OCI-LY1 (cell line): ENCODE results near the gene RAPH1.

Experiments
- H2AFZ ChIP-seq: fragments of 200-600 bp; sonication (generic), shearing (Covaris generic); 2 replicates; pipeline ENCODE4 v1.6.0; 2014; ENCODE audit warnings: antibody characterized with exemption, mild to moderate bottlenecking, low read length
- H3F3A ChIP-seq: fragments of 200-600 bp; sonication (generic), shearing (Covaris generic); 2 replicates; pipeline ENCODE4 v1.6.0; 2014; ENCODE audit warnings: mild to moderate bottlenecking, antibody characterized with exemption, low read length, moderate library complexity; ENCODE audit not compliant: insufficient read depth
- H3K27ac ChIP-seq: fragments of 200-600 bp; sonication (generic); 2 replicates; pipeline ENCODE4 v1.5.1; 2014; ENCODE audit warnings: low read length, mixed run types, mild to moderate bottlenecking, low read depth; ENCODE audit not compliant: poor library complexity, severe bottlenecking
- H3K27me3 ChIP-seq: fragments of 200-600 bp; sonication (generic); 2 replicates; pipeline ENCODE4 v1.6.0; 2014; ENCODE audit warnings: antibody characterized with exemption, mild to moderate bottlenecking, low read length, moderate library complexity; ENCODE audit not compliant: insufficient read depth
- H3K36me3 ChIP-seq: fragments of 200-600 bp; sonication (generic); 2 replicates; pipeline ENCODE4 v1.6.1; 2014; ENCODE audit warnings: mild to moderate bottlenecking, antibody characterized with exemption, low read length, moderate library complexity, mixed read lengths; ENCODE audit not compliant: insufficient read depth
- H3K4me1 ChIP-seq: fragments of 200-600 bp; sonication (generic); 2 replicates; pipeline ENCODE4 v1.5.1; 2014; ENCODE audit warnings: mild to moderate bottlenecking, low read length, moderate library complexity; ENCODE audit not compliant: insufficient read depth, severe bottlenecking
- H3K4me2 ChIP-seq: fragments of 200-600 bp; sonication (generic), shearing (Covaris generic); 2 replicates; pipeline ENCODE4 v1.6.1; 2014; ENCODE audit warnings: low read length
- H3K4me3 ChIP-seq: fragments of 200-600 bp; sonication (generic); 2 replicates; pipeline ENCODE4 v1.5.1; 2014; ENCODE audit warnings: low read length, low read depth, mild to moderate bottlenecking, mixed read lengths; ENCODE audit not compliant: poor library complexity, severe bottlenecking
- H3K79me2 ChIP-seq: fragments of 200-600 bp; shearing (Covaris generic); 2 replicates; pipeline ENCODE4 v1.6.1; 2016; ENCODE audit warnings: mixed run types, low read length, mixed read lengths; ENCODE audit not compliant: insufficient read depth
- H3K9ac ChIP-seq: fragments of 200-600 bp; sonication (generic), shearing (Covaris generic); 2 replicates; pipeline ENCODE4 v1.6.1; 2014; ENCODE audit warnings: mild to moderate bottlenecking, low read length, mixed read lengths
- H3K9me2 ChIP-seq: fragments of 200-600 bp; sonication (generic), shearing (Covaris generic); 2 replicates; pipeline ENCODE4 v1.6.1; 2014; ENCODE audit warnings: low read depth, mild to moderate bottlenecking, low read length, mixed read lengths
- H3K9me3 ChIP-seq: fragments of 200-600 bp; shearing (Covaris generic); 2 replicates; pipeline ENCODE4 v1.6.1; 2014; ENCODE audit warnings: low read length, mixed read lengths
- H4K20me1 ChIP-seq: fragments of 200-600 bp; sonication (generic), shearing (Covaris generic); 2 replicates; pipeline ENCODE4 v1.6.0; 2016; ENCODE audit warnings: mild to moderate bottlenecking, low read length; ENCODE audit not compliant: insufficient read depth
- CTCF ChIP-seq: fragments of 200-600 bp; sonication (generic), shearing (Covaris generic); IDR thresholded peaks from 2 replicates; pipeline ENCODE4 v1.5.1; 2017; ENCODE audit warnings: mild to moderate bottlenecking, antibody characterized with exemption, low read length, moderate library complexity, mixed read lengths
- EZH2 ChIP-seq: fragments of 200-600 bp; sonication (generic), shearing (Covaris generic); IDR thresholded peaks from 2 replicates; pipeline ENCODE4 v1.8.0; 2017; ENCODE audit warnings: borderline replicate concordance, mixed run types, mild to moderate bottlenecking, antibody characterized with exemption, low read length, moderate library complexity, mixed read lengths

RAPH1 gene

DNA sequence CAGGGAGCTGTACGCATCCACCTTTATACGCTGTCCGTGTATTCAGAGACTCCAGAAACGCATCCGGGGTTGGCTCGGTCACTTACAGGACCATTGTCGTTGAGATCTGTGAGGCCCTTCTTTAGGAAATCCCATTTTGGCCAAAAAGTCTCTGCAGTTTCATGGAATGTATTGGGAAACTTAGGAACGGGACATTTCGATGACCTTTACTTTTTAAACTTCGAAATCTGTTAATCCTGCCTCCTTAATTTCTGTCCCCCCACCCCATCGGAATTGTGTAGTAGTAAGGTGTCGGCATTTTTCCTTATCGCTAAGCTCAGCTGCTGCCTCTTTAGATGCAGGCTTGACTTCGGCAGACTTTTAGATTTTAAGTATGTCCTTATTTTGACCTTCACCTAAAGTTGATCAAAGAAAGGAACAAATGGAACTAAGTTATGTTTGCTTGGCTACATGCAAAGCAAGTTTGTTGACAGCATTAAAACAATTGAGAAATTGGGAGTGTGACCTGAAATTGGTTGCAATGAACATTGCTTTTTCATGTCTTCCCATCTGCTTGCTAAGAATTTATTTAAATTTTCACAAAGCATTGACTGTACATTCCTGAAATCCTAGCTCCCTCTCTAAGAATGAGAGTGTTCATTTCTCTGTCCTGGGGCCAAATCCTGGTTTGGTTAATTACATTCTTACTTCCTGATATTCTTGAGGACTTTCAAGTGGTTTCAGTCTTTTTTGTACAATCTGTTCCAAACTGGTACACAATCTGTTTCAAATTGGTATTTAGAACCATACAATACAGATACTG, 884 bp upstream of the RAPH1 start:
- no peaks in the 10 kb centered on the region for H3F3A ChIP-seq
- peak overlapping the region; percentile 64 for H3K4me3 ChIP-seq
- TF ChIP-seq CTCF (no peak), EZH2 (no peak)
- H3K79me2 ChIP-seq, result no peaks in the 10 kb centered on the region
- H3K36me3 ChIP-seq, result no peaks in the 10 kb centered on the region
- no peaks in the 10 kb centered on the region for H3K9me2 ChIP-seq
- H3K27ac ChIP-seq, result no peak overlapping the region
- peak overlapping the region; percentile 60; the same call in 1 of the 2 replicates for H3K9ac ChIP-seq
- peaks cover 7% of the 10 kb centered on the region; the same call in 1 of the 2 replicates for H3K27me3 ChIP-seq
- H3K9me3 ChIP-seq, result 0 out of 2 replicates have a peak, but pooled peaks cover 3% of the 10 kb centered on the region
- peaks cover 20% of the 10 kb centered on the region for H3K4me1 ChIP-seq
- H2AFZ ChIP-seq, result no peak overlapping the region
- no peaks in the 10 kb centered on the region for H4K20me1 ChIP-seq
- peak overlapping the region; percentile 79 for H3K4me2 ChIP-seq

GRCh38 chr2:203534621-203535077, 452 bp downstream of the RAPH1 start:
- peak overlapping the region; percentile 74 for H3K4me3 ChIP-seq
- peak overlapping the region; percentile 92 for H3K4me2 ChIP-seq
- TF ChIP-seq CTCF (no peak), EZH2 (no peak)
- peak overlapping the region; percentile 59 for H3K9ac ChIP-seq
- 0 out of 2 replicates have a peak, but pooled peaks cover 3% of the 10 kb centered on the region for H3K9me3 ChIP-seq
- no peak overlapping the region for H3K27ac ChIP-seq
- no peak overlapping the region for H2AFZ ChIP-seq
- peaks cover 7% of the 10 kb centered on the region; the same call in 1 of the 2 replicates for H3K27me3 ChIP-seq
- peaks cover 20% of the 10 kb centered on the region for H3K4me1 ChIP-seq
- H4K20me1 ChIP-seq, result no peaks in the 10 kb centered on the region
- no peaks in the 10 kb centered on the region for H3K36me3 ChIP-seq
- H3F3A ChIP-seq, result no peaks in the 10 kb centered on the region
- no peaks in the 10 kb centered on the region for H3K79me2 ChIP-seq
- H3K9me2 ChIP-seq, result no peaks in the 10 kb centered on the region

DNA sequence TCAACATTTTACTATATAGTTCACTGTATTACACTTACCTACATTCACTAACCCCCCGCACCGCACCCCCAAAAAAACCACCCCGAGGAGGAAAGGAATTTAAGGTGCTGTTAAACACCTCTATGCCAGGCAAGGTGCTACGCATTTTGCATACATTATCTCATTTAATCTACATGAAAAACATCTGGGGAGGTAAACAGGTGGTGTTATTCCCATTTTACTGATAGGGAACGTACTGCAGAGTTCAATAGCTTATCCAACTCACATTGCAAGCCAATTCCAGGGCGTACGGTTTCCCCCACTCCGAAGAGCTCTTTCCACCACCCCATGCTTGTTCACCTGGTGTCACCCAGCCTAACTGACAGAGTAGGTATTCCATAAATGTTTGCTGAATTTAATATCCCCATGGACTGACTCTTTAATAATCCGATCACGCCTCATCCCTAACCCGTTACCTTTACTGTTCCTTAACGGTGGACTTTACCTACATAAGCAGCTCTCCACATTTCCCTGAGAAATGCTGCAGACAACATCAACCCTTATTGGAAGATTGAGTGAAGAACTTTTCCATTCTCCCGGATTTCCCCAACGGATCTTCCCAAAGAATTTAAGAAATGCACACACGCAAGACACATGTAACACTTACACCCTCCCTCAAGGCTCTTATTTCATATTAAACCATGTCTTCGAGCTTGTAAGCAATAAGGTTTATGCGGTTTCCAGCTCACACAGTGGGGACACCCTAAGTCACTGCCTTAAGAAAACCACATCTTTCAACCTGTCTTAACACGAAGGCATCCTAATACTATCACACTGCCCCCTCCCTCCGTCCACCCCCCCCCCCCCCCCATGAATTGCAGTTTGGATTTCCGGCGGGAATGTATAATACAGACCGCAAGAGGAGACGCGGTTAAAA, 1.2 kb downstream of the RAPH1 start:
- Histone ChIP-seq H3K9me2 (no peaks in the 10 kb centered on the region), H2AFZ (no peak overlapping the region), H3F3A (no peaks in the 10 kb centered on the region), H3K4me3 (peak overlapping the region; percentile 74), H3K9ac (peak overlapping the region; percentile 59; the same call in 1 of the 2 replicates), H3K79me2 (no peaks in the 10 kb centered on the region), H3K36me3 (no peaks in the 10 kb centered on the region), H3K27ac (no peak overlapping the region), H3K4me2 (peak overlapping the region; percentile 92), H4K20me1 (no peaks in the 10 kb centered on the region), H3K4me1 (peaks cover 20% of the 10 kb centered on the region), H3K9me3 (0 out of 2 replicates have a peak, but pooled peaks cover 3% of the 10 kb centered on the region), H3K27me3 (peaks cover 7% of the 10 kb centered on the region; the same call in 1 of the 2 replicates)
- TF ChIP-seq EZH2, result no peak
- TF ChIP-seq CTCF, result no peak
